ENCODE data around the gene SPEM2.

Gene SPEM2

GRCh38 chr17:7423679-7424078 lies 1.7 kb upstream of the SPEM2 start:
- no peak for DNase-seq

- no peak for DNase-seq
Measured at GRCh38 chr17:7425756-7426155, 340 bp downstream of the SPEM2 start.

- DNase-seq = no peak
Measured at GRCh38 chr17:7426203-7426863, 917 bp downstream of the SPEM2 start.

GRCh38 chr17:7426896-7427489 lies 1.6 kb downstream of the SPEM2 start:
- no peak for DNase-seq

- no peak for DNase-seq
Measured at GRCh38 chr17:7427549-7427948, 2.1 kb downstream of the SPEM2 start.

- DNase-seq = no peak
Measured at GRCh38 chr17:7428557-7428956, 3.1 kb downstream of the SPEM2 start, which contains the start of gene SPEM3. SPEM3 (plus strand) TSS chr17:7428857; CDS start chr17:7428903, 46 bp downstream.

GRCh38 chr17:7429722-7430121 lies 4.3 kb downstream of the SPEM2 start:
- DNase-seq = no peak

- no peak for DNase-seq
Measured at GRCh38 chr17:7431231-7431630, 5.8 kb downstream of the SPEM2 start.

GRCh38 chr17:7432296-7432695 lies 6.9 kb downstream of the SPEM2 start:
- no peak for DNase-seq

- DNase-seq = peak; percentile 65
Measured at GRCh38 chr17:7435676-7436555, 10.5 kb downstream of the SPEM2 start.

- DNase-seq = peak; percentile 91
Measured at GRCh38 chr17:7436556-7437368, 11.3 kb downstream of the SPEM2 start.

- no peak for DNase-seq
Measured at GRCh38 chr17:7437369-7437863, 12.0 kb downstream of the SPEM2 start.

GRCh38 chr17:7437950-7438614 lies 12.7 kb downstream of the SPEM2 start:
- peak; percentile 79 for DNase-seq

- no peak for DNase-seq
Measured at GRCh38 chr17:7438656-7439460, 13.4 kb downstream of the SPEM2 start.

- peak; percentile 35 for DNase-seq
Measured at GRCh38 chr17:7439462-7440112, 14.2 kb downstream of the SPEM2 start, which contains the start of gene FGF11. FGF11 (plus strand) TSS chr17:7439512; CDS start chr17:7439621, 109 bp downstream.

GRCh38 chr17:7440113-7440833 lies 14.9 kb downstream of the SPEM2 start:
- DNase-seq = peak; percentile 93

GRCh38 chr17:7440834-7441195 lies 15.4 kb downstream of the SPEM2 start:
- no peak for DNase-seq

GRCh38 chr17:7441266-7441665 lies 15.8 kb downstream of the SPEM2 start:
- no peak for DNase-seq

- no peak for DNase-seq
Measured at GRCh38 chr17:7442142-7442541, 16.7 kb downstream of the SPEM2 start.

Data from eye (tissue), 1 donor.